ENCODE results near the gene AOC1.
"Not testable (repeated sequence)": the region's sequence is repeated elsewhere in the genome, so short reads cannot be mapped to it uniquely, and the experiment has no call there.

AOC1 gene

GRCh38 chr7:150901160-150902035, 49.1 kb downstream of the AOC1 start:
- no peak for DNase-seq

GRCh38 chr7:150902078-150903033, 50.0 kb downstream of the AOC1 start:
- DNase-seq: no peak

GRCh38 chr7:150903606-150904005, 51.3 kb downstream of the AOC1 start:
- DNase-seq: peak; percentile 36

GRCh38 chr7:150904011-150904909, 51.9 kb downstream of the AOC1 start:
- no peak for DNase-seq

- no peak for DNase-seq
Observed at GRCh38 chr7:150908173-150908572, 55.9 kb downstream of the AOC1 start.

GRCh38 chr7:150909200-150909995, 57.1 kb downstream of the AOC1 start:
- DNase-seq: peak; percentile 47

GRCh38 chr7:150910305-150910995, 58.1 kb downstream of the AOC1 start:
- not testable (repeated sequence) for DNase-seq

GRCh38 chr7:150910996-150911422, 58.7 kb downstream of the AOC1 start:
- DNase-seq: no peak
